ENCODE results near the gene ARHGEF28.

Gene ARHGEF28

GRCh38 chr5:73974871-73975360 lies 348.9 kb downstream of the ARHGEF28 start:
- no peak for DNase-seq

- no peak for DNase-seq
Observed at GRCh38 chr5:73975845-73976244, 349.8 kb downstream of the ARHGEF28 start.

GRCh38 chr5:73977146-73977545 lies 351.1 kb downstream of the ARHGEF28 start:
- no peak for DNase-seq

- no peak for DNase-seq
Observed at GRCh38 chr5:73979321-73979720, 353.3 kb downstream of the ARHGEF28 start.

- no peak for DNase-seq
Observed at GRCh38 chr5:73981704-73982103, 355.7 kb downstream of the ARHGEF28 start.

- no peak for DNase-seq
Observed at GRCh38 chr5:73983644-73984043, 357.6 kb downstream of the ARHGEF28 start.

GRCh38 chr5:73985145-73985544 lies 359.1 kb downstream of the ARHGEF28 start:
- no peak for DNase-seq

GRCh38 chr5:73986729-73987128 lies 360.7 kb downstream of the ARHGEF28 start:
- no peak for DNase-seq

GRCh38 chr5:73987915-73988314 lies 361.9 kb downstream of the ARHGEF28 start:
- no peak for DNase-seq

- DNase-seq = no peak
Observed at GRCh38 chr5:73989956-73990355, 364.0 kb downstream of the ARHGEF28 start.

Data from NCI-H187 (cell line).